IMR-90 (cell line): ENCODE measurements around the gene UTP4. TPM values are rescaled to one million over a fixed set of nuclear protein-coding genes. Genes with fewer than 3 reads are reported as not detected.

Experiments used
- ATAC-seq: fragments of 200-7000 bp; cut with Tn5 transposase; 2 replicates; pipeline ENCODE4 v1.9.1; 2020; ENCODE audit warnings: low read depth, mild to moderate bottlenecking, moderate library complexity
- BruUV-seq: library from RNA; stranded (reverse); fragments of 400-500 nt; replicated peaks from 2 replicates; lab custom pipeline; 2021; lab: Mats Ljungman, UMichigan
- CTCF ChIA-PET: fragments of 300-600 bp; formaldehyde crosslinking; extraction: SDS; loops from one replicate; lab custom pipeline; 2021; ENCODE audit warnings: antibody characterized with exemption; lab: Yijun Ruan, JAX
- POLR2A ChIA-PET: fragments of 300-600 bp; sonication (Branson Sonifier 250); formaldehyde crosslinking; loops from one replicate; lab custom pipeline; 2022; ENCODE audit warnings: antibody characterized with exemption; ENCODE audit not compliant: unreplicated experiment; lab: Charles Lee
- DNase-seq: peaks from one replicate; pipeline ENCODE4 v3.0.0; 2013
- H2AFZ ChIP-seq: replicated peaks from 2 replicates; pipeline ENCODE3; 2013; ENCODE audit warnings: low read length, mild to moderate bottlenecking; ENCODE audit not compliant: poor library complexity
- H2AK5ac ChIP-seq: 2 replicates; pipeline ENCODE4 v1.6.1; 2013; ENCODE audit warnings: low read depth, low read length, inconsistent platforms
- H2AK9ac ChIP-seq: replicated peaks from 2 replicates; pipeline ENCODE3; 2013; ENCODE audit warnings: mild to moderate bottlenecking, low read depth, low read length, moderate library complexity; ENCODE audit not compliant: poor library complexity
- H2BK120ac ChIP-seq: 2 replicates; pipeline ENCODE4 v1.6.1; 2013; ENCODE audit warnings: low read depth, low read length, inconsistent platforms
- H2BK15ac ChIP-seq: 3 replicates; pipeline ENCODE4 v1.6.1; 2013; ENCODE audit warnings: low read depth, low read length, inconsistent platforms
- H2BK20ac ChIP-seq: 2 replicates; pipeline ENCODE4 v1.6.1; 2013; ENCODE audit warnings: low read depth, mild to moderate bottlenecking, inconsistent platforms, low read length, moderate library complexity
- H2BK5ac ChIP-seq: 2 replicates; pipeline ENCODE4 v1.6.1; 2013; ENCODE audit warnings: mild to moderate bottlenecking, low read depth, low read length, inconsistent platforms; ENCODE audit not compliant: poor library complexity, severe bottlenecking
- H3K14ac ChIP-seq: replicated peaks from 2 replicates; pipeline ENCODE4 v1.6.1; 2013; ENCODE audit warnings: low read depth, low read length, inconsistent platforms
- H3K18ac ChIP-seq: 2 replicates; pipeline ENCODE4 v1.6.1; 2013; ENCODE audit warnings: low read depth, low read length, control low read depth
- H3K23ac ChIP-seq: 2 replicates; pipeline ENCODE4 v1.6.1; 2013; ENCODE audit warnings: low read depth, low read length, inconsistent platforms
- H3K27ac ChIP-seq: 2 replicates; pipeline ENCODE4 v1.5.1; 2013; ENCODE audit warnings: mild to moderate bottlenecking, control low read depth, low read length; ENCODE audit not compliant: insufficient read depth
- H3K27me3 ChIP-seq: 2 replicates; pipeline ENCODE4 v1.6.1; 2013; ENCODE audit warnings: low read length; ENCODE audit not compliant: control insufficient read depth, insufficient read depth
- H3K36me3 ChIP-seq: 2 replicates; pipeline ENCODE4 v1.6.1; 2013; ENCODE audit warnings: low read length, mixed read lengths; ENCODE audit not compliant: control insufficient read depth, insufficient read depth
- H3K4ac ChIP-seq: 2 replicates; pipeline ENCODE4 v1.6.1; 2013; ENCODE audit warnings: low read depth, low read length, inconsistent platforms
- H3K4me1 ChIP-seq: 2 replicates; pipeline ENCODE4 v1.6.1; 2013; ENCODE audit warnings: low read length, mixed read lengths; ENCODE audit not compliant: control insufficient read depth, insufficient read depth
- H3K4me2 ChIP-seq: 2 replicates; pipeline ENCODE4 v1.6.1; 2013; ENCODE audit warnings: low read depth, mild to moderate bottlenecking, control low read depth, low read length, moderate library complexity
- H3K4me3 ChIP-seq: 2 replicates; pipeline ENCODE4 v1.5.1; 2013; ENCODE audit warnings: low read depth, mild to moderate bottlenecking, control low read depth, low read length, moderate library complexity; ENCODE audit not compliant: insufficient read depth
- H3K56ac ChIP-seq: 2 replicates; pipeline ENCODE4 v1.6.1; 2013; ENCODE audit warnings: low read length, inconsistent platforms; ENCODE audit not compliant: insufficient read depth; ENCODE audit errors: extremely low read depth
- H3K79me1 ChIP-seq, 2 experiments: 2 replicates each; pipeline ENCODE4 v1.6.1; 2013; ENCODE audit warnings: low read length in 2 of 2, inconsistent platforms in 1 of 2, low read depth in 1 of 2
- H3K9ac ChIP-seq: 2 replicates; pipeline ENCODE4 v1.6.1; 2013; ENCODE audit warnings: low read depth, low read length, control low read depth
- H3K9me1 ChIP-seq: 2 replicates; pipeline ENCODE4 v1.6.1; 2013; ENCODE audit warnings: low read length, inconsistent platforms; ENCODE audit not compliant: insufficient read depth
- H3K9me3 ChIP-seq: 2 replicates; pipeline ENCODE4 v1.6.1; 2013; ENCODE audit warnings: low read length; ENCODE audit not compliant: control insufficient read depth, insufficient read depth
- H4K20me1 ChIP-seq: 2 replicates; pipeline ENCODE4 v1.6.1; 2013; ENCODE audit warnings: low read length, inconsistent platforms; ENCODE audit not compliant: insufficient read depth
- H4K5ac ChIP-seq: 2 replicates; pipeline ENCODE4 v1.6.1; 2013; ENCODE audit warnings: mild to moderate bottlenecking, low read depth, low read length, control low read depth
- H4K8ac ChIP-seq, 2 experiments: 2 replicates each; pipeline ENCODE4 v1.6.1; 2013; ENCODE audit warnings: low read depth in 2 of 2, low read length in 2 of 2, control low read depth in 1 of 2, inconsistent platforms in 1 of 2
- H4K91ac ChIP-seq: 2 replicates; pipeline ENCODE4 v1.6.1; 2013; ENCODE audit warnings: low read depth, low read length, inconsistent platforms; ENCODE audit not compliant: insufficient read depth
- FOS ChIP-seq: fragments of 150-350 bp; IDR thresholded peaks from 2 replicates; pipeline ENCODE4 v1.6.1; 2016; ENCODE audit warnings: low read depth, low read length
- POLR2A ChIP-seq: IDR thresholded peaks from 2 replicates; pipeline ENCODE4 v1.6.1; 2012; ENCODE audit warnings: mild to moderate bottlenecking, low read depth, low read length
- RAD21 ChIP-seq: IDR thresholded peaks from 2 replicates; pipeline ENCODE4 v1.6.1; 2012; ENCODE audit warnings: low read length, improper control_type of control experiment
- SMC3 ChIP-seq: fragments of 150-350 bp; IDR thresholded peaks from 2 replicates; pipeline ENCODE4 v1.6.1; 2016; ENCODE audit warnings: low read depth, mild to moderate bottlenecking, antibody characterized with exemption, low read length, moderate library complexity
- WGBS, 2 experiments: methylation state at CpG; one replicate each; pipeline versions ENCODE4 v1.1.5 to v1.1.7; 2013; ENCODE audit warnings: missing lambda C conversion rate in 2 of 2; ENCODE audit not compliant: insufficient read length in 1 of 2; ENCODE audit errors: extremely low coverage in 2 of 2; 5-methylcytosine and 5-hydroxymethylcytosine counted together
- dilution Hi-C: fragments of 300-500 bp; cut with HindIII; formaldehyde crosslinking; loops from one replicate; pipeline ENCODE4 v1.14.3; 2018; ENCODE audit warnings: low sequenced_read_pairs; ENCODE audit not compliant: unreplicated experiment
- in situ Hi-C: fragments of 300-500 bp; cut with MboI; formaldehyde crosslinking; loops from 3 replicates; pipeline ENCODE4 v1.14.3; 2019; ENCODE audit warnings: low sequenced_read_pairs, inconsistent platforms, mixed read lengths
- intact Hi-C: fragments of 100-400 bp; cut with micrococcal nuclease; formaldehyde crosslinking; loops from 2 replicates; pipeline ENCODE4 v1.10.0; 2022
- polyA plus RNA-seq, 3 experiments: library from polyadenylated mRNA; depleted of rRNA; stranded (reverse); fragments of >200 nt; gene quantifications; 2 replicates each; pipeline ENCODE4 v1.2.3, GENCODE V29; 2012; ENCODE audit warnings: low replicate concordance in 1 of 3
- total RNA-seq: library from RNA; depleted of rRNA; stranded (reverse); fragments of >200 nt; gene quantifications from 2 replicates; pipeline ENCODE4 v1.2.3, GENCODE V29; 2012
- TF ChIP-seq, protein P1 (sequence below): conservative IDR thresholded peaks from 2 replicates; pipeline ENCODE4 v1.5.1; 2012; ENCODE audit warnings: mild to moderate bottlenecking, low read depth, low read length, improper control_type of control experiment

UTP4 gene
- total and polyA plus RNA-seq, 2 of the 4 experiments (the other 2 are of a cell fraction): 32.1 to 61.8 TPM

DNA sequence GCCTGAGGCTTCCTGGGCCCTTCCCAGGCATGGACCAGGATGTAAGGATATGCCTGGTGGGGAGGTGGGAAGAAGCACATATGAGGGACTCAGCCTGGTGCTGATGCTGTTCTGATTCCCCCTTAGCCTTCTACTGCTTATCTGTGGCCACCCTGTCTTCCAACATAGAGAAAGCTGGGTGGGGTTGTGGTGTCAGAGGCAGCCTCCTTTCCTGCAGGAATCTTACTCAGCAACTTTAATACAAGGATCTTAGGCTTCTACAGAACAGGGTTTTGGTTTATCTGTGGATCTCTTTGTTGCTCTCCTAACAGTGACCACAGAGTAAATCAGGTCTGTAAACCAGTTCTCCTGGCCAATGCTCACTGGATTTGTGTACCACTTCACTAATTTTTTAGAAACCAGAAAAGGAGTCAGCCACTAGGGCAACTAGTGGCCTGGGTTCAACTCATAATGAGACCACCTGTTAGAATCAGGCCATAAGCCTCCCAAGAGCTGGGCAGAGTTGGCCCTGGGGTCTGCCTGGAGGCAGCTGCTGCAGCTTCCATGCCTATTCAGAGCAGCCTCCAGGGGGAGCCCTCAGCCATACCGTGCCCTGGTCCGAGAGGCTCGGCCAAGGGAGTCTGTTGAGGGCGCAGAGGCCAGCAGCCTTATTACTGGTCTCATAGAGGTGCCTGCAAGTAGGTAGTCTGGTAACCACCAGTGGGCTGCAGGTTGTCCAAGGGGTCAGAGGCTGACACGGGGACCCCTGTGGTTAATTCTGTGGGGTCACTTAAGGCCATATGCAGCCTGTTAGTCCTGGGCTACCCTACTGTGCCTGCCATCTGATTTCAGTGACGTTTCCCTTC, 19.9 kb upstream of the UTP4 start:
- peaks cover 7 to 38% of the 10 kb centered on the region in 2 experiments for H3K79me1 ChIP-seq
- dilution Hi-C loops: no loop called here
- no peak overlapping the region for H4K8ac ChIP-seq
- no peak overlapping the region for H4K91ac ChIP-seq
- no peak overlapping the region for H3K18ac ChIP-seq
- H2AK9ac ChIP-seq: peak overlapping the region; percentile 60
- H3K4me2 ChIP-seq: no peak overlapping the region
- no peak overlapping the region for H2AK5ac ChIP-seq
- H3K23ac ChIP-seq: no peak overlapping the region
- no peak overlapping the region for H2BK15ac ChIP-seq
- no peak overlapping the region for H2AFZ ChIP-seq
- H3K4ac ChIP-seq: no peak overlapping the region
- H2BK5ac ChIP-seq: no peak overlapping the region
- TF ChIP-seq POLR2A: no peak
- TF ChIP-seq RAD21: peak; percentile 51; the same call in 1 of the 2 replicates
- no peak for TF ChIP-seq FOS
- TF ChIP-seq SMC3: peak; percentile 39; the same call in 1 of the 2 replicates
- TF ChIP-seq, protein P1, sequence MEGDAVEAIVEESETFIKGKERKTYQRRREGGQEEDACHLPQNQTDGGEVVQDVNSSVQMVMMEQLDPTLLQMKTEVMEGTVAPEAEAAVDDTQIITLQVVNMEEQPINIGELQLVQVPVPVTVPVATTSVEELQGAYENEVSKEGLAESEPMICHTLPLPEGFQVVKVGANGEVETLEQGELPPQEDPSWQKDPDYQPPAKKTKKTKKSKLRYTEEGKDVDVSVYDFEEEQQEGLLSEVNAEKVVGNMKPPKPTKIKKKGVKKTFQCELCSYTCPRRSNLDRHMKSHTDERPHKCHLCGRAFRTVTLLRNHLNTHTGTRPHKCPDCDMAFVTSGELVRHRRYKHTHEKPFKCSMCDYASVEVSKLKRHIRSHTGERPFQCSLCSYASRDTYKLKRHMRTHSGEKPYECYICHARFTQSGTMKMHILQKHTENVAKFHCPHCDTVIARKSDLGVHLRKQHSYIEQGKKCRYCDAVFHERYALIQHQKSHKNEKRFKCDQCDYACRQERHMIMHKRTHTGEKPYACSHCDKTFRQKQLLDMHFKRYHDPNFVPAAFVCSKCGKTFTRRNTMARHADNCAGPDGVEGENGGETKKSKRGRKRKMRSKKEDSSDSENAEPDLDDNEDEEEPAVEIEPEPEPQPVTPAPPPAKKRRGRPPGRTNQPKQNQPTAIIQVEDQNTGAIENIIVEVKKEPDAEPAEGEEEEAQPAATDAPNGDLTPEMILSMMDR: peak; percentile 57
- POLR2A ChIA-PET: no interaction called here
- H2BK20ac ChIP-seq: no peak overlapping the region
- no peak overlapping the region for H3K9ac ChIP-seq
- ATAC-seq (peak; percentile 87), DNase-seq (peak; percentile 25)
- no peak overlapping the region for H3K14ac ChIP-seq
- H3K4me1 ChIP-seq: no peaks in the 10 kb centered on the region
- no peak overlapping the region for H3K27ac ChIP-seq
- peaks cover 32% of the 10 kb centered on the region for H3K36me3 ChIP-seq
- intact Hi-C loops: no loop called here
- no peak overlapping the region for H2BK120ac ChIP-seq
- H3K9me3 ChIP-seq: no peaks in the 10 kb centered on the region
- no peak overlapping the region for H4K5ac ChIP-seq
- CTCF ChIA-PET: interaction anchor here (1.4 kb wide), 1 partner anchor 210 kb away, joined by 4 read pairs; no protein-coding TSS in a partner anchor
- H3K27me3 ChIP-seq: no peaks in the 10 kb centered on the region
- H4K20me1 ChIP-seq: peaks cover 32% of the 10 kb centered on the region
- in situ Hi-C loops: loop anchor here (10.0 kb wide), 2 partner anchors 138 to 408 kb away; no protein-coding TSS in a partner anchor
- peaks cover 11% of the 10 kb centered on the region; the same call in 1 of the 2 replicates for H3K9me1 ChIP-seq
- WGBS, 2 experiments: 56% methylated on average over 4 of the region's 6 CpGs; no CpG with 5 or more reads in 1 of the 2 experiments
- no peak overlapping the region for H3K4me3 ChIP-seq
- no TSS peak for BruUV-seq
- no peak overlapping the region for H3K56ac ChIP-seq
